ENCODE data around the gene NAP1L5.

Gene NAP1L5

DNA sequence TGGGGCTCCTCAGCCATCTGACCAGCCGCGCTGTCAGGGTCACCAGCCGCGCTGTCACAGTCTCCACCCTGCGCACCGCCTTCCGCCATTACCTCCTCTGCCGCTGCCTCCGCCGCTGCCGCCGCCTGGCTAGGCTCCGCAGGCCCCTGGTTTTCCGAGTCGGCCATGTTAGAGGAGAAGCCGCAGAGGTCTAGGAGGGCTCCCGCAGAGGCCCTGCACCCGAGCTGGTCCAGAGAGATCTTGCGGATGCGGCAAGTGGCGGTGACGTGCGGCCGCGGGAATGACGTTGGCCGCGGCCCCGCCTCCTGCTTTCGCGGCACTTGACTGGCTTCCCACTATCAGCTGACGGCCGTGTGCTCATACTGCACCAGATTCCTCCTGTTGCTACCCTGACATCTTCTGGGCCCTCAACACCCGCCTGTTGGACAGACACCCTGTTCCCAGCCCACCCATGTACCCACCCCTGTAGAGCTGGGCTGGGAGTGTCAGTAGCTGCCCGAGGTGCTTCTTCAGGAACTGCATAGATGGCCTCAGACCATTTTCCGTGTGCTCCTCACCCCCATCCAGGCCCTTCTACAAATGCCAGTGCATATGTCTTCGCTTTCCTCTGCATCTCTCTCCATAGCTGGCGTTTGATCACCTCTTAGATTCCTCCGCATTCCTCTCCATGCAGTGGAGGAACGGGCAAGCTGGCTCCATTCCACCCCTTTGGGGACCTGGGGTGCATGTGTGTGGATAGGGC lies at the start of gene NAP1L5:
Gene NAP1L5 (minus strand): TSS at position 242 of the 742 bp plus-strand sequence. CDS start 75 bp downstream, at position 167.
- DNase-seq (ENCODE audit: low read depth): peak; percentile 83
- TF ChIP-seq CTCF (conservative IDR thresholded peaks at IDR 0.05; ENCODE audit: control insufficient read depth, insufficient read depth, low read depth, low read length): no peak
- H3K4me3 ChIP-seq (ENCODE audit: control insufficient read depth, low read depth, low read length): peak within 1 kb of the TSS; percentile 75

DNA sequence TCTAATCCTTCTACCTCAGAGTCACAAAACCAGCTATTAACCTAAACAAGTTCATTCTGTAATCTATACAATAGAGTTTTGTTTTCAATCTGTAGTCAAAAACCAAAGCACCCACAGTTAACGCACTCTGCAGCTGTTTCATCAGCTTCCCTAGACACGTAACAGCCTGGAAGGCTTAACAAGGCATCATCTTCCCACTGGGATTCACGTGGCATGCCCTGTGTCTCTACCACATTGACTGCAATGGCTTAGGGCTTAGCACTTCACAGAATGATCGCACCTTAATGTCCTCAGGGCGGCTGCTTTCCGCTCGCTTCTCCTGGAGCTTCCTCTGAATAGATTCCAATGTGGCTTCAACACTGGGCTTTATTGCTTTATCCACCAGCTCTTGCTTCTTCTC lies 49.7 kb upstream of the NAP1L5 start:
- no peak overlapping the region for H3K4me3 ChIP-seq (ENCODE audit: control insufficient read depth, low read depth, low read length)
- DNase-seq (ENCODE audit: low read depth): no peak
- TF ChIP-seq CTCF (conservative IDR thresholded peaks at IDR 0.05; ENCODE audit: control insufficient read depth, insufficient read depth, low read depth, low read length): no peak

GRCh38 chr4:88746206-88746605 lies 48.6 kb upstream of the NAP1L5 start:
- DNase-seq (ENCODE audit: low read depth): no peak
- no peak overlapping the region for H3K4me3 ChIP-seq (ENCODE audit: control insufficient read depth, low read depth, low read length)
- no peak for TF ChIP-seq CTCF (conservative IDR thresholded peaks at IDR 0.05; ENCODE audit: control insufficient read depth, insufficient read depth, low read depth, low read length)

DNA sequence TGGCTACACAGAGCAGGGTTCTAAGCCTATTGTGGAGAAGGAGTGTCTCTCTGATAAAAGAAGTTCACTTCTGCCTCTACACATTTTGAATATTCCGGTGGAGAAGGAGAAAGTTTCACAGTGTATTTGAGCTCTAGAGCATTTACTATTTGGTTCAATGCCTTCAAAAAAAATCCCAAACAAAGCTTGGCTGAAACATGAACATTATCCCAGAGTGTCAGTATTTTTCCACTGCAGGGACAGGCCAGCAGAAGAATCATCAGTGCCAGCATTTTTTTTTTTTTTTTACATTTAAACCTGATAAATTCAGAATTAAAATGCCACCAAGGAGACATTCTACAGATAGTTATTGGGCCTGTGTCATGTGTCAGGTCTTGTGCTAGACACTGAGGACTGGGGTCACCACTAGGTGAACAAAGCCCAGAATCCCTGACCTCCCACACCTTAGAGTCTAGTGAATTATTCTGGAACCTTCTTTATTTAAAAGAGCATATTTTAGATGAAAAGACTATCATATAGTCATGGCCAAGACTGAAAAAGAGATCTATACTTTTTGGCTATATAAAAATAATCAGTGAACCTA lies 48.0 kb upstream of the NAP1L5 start:
- no peak for DNase-seq (ENCODE audit: low read depth)
- no peak for TF ChIP-seq CTCF (conservative IDR thresholded peaks at IDR 0.05; ENCODE audit: control insufficient read depth, insufficient read depth, low read depth, low read length)
- H3K4me3 ChIP-seq (ENCODE audit: control insufficient read depth, low read depth, low read length): no peak overlapping the region

- no peak overlapping the region for H3K4me3 ChIP-seq (ENCODE audit: control insufficient read depth, low read depth, low read length)
- DNase-seq (ENCODE audit: low read depth): no peak
- no peak for TF ChIP-seq CTCF (conservative IDR thresholded peaks at IDR 0.05; ENCODE audit: control insufficient read depth, insufficient read depth, low read depth, low read length)
These were observed 47.5 kb upstream of the NAP1L5 start for GRCh38 chr4:88745175-88745574.

DNA sequence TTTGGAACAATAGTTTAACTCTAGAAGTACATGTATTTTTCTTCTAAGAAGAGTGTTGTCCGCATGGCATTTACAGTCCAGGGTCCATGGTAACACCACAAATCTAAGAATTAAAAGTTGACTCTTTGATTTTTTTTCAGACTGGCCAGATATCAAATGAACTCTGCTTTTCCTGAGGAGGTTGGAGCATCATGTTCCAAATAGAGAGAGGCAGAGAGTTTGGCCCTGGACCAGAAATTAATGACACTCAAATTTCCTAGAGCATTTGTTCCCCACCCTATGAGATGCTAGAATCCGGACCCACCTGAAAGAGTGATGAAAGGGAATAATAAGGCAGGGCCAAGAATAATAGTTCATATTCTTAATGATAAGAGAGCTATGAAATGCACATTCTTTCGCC lies 47.0 kb upstream of the NAP1L5 start:
- H3K4me3 ChIP-seq (ENCODE audit: control insufficient read depth, low read depth, low read length): no peak overlapping the region
- no peak for DNase-seq (ENCODE audit: low read depth)
- no peak for TF ChIP-seq CTCF (conservative IDR thresholded peaks at IDR 0.05; ENCODE audit: control insufficient read depth, insufficient read depth, low read depth, low read length)

Data from fibroblast of mammary gland (primary cell).